Measurements from ENCODE around the gene DLST.

The DLST gene

DNA sequence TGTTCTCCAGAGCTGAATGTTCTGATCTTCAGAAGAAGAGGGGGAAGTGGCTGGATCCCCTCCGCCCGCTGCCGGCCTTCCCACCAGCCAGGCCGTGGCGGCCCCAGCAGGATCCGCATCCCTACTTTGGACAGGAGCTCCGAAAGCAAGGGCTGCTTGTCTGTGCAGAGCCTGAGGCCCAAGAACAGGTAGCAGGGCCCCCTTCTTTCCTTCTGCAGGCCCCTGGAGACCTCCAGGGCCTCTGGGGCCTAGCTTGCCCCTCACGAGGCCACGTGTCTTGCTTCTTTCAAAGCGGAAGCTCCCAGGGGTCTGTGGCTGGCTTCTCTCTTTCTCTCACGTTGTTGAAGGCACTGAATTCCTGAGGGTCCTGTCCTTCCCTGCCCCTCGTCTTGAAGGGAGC is 60.5 kb downstream of the DLST start:
- DNase-seq = no peak

DNA sequence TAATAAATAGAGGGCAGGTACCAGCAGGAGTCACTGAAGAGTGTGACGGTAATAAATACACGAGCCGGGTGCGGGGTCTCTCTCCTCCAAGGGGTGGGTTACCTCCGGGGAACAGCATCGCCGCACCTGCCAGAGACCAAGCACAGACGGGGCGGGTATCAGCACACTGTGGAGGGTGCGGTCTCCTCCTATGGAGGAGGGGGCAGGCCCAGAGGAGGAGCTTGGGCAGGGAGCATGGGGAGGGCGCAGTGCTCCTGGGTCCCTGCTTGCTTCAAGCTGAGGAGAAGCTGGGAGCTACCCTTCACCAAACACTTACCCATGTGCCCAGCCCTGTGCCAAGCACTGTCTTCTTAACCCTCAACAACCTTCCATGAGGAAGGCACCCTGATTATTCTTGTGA is 60.9 kb downstream of the DLST start:
- peak in 1 of 5 donors; percentile 13 for DNase-seq

DNA sequence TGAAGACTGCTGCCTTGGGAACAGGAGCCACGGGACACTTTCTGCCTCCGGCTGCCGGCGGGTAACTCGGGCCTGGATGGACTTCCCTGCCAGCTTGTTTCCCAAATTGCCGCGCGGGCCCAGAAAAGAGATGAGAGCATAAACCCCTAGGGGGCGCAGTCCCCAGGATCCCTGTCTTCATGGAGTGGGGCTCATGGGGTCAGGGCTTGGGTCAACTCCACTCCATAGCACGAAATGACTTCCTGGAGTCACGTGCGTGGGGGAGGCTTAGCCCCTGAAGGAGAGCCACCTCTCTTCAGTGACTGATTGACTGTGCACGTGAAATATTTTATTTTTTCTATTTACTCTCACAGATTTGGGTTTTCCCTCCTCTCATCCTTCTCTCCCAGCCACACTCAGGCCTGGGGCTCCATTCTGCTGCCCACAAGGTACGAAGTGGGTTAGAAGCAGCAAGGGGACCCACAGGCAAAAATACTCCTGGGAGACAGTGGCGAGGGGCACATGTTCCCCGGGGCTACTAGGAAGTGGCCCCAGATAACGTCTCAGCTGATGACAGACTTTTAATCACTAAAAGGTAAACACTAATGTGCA is 63.6 kb downstream of the DLST start:
- DNase-seq = no peak

DNA sequence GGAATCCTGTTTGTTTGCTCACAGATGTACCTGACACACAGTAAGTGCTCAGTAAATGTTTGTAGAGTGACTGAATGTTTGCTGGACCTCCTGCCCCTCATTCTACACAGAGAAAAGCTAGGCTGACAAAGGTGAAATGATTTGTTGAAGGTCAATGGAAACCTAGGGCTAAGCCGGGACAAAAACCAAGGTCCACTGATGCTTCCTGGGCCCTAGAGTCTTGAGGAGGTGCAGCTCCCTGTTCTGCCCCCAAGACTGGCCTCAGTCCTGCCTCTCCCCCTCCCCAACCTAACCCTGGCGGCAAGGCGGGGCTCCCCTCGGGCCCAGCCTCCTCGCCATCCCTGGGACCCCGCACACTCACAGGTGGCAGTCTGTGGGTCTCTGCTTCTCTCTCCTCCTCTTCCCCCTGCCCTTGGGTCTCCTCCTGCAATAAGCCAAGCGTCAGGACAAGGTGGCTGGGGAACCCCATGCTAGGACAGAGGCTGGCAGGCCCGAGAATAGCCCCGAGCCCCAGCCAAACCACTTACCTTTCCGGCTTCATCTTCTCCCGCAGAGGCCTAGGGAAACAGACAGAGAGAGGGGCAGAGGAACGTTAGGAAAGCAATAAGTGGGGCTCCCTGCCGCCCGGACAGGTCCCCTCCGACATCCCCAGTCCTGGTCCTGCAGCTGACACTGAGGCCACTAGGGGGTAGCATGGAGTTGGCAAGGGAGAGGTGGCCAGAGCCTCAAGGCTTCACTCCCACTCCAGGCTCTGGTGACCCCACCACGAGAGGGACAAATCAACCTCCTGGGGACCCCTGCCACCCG is 64.3 kb downstream of the DLST start:
- peak; percentile 47 to 67 (median 57) for DNase-seq

DNA sequence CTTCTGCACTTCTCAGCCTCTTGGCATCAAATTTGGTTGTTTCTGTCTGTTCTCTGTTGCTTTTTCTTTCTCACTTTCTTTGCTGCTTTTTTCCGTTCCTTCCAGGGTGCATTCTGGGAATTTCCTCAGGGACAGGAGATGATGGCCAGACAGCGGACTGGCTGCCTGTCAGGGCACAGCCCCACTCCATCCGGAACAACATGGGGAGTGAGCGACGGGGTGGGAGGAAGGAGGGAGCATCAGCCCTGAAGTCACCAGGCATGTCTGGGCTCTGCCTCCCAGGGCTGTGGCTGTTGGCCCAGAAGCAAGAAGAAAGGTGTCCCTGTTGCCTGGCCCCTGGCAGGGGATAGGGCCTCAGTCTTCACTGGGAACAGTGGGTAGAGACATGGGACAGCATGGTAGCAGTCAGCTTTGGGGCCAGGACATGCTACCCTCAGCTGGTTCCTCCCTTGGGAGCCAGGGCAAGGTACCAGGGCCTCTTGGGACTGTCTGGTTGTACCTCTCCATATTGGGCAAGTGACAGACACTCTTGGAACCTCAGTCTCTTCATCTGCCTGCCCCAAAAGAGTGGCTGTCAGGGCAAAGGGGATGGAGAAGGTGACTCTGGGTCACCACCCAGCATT is 65.1 kb downstream of the DLST start:
- no peak for DNase-seq

DNA sequence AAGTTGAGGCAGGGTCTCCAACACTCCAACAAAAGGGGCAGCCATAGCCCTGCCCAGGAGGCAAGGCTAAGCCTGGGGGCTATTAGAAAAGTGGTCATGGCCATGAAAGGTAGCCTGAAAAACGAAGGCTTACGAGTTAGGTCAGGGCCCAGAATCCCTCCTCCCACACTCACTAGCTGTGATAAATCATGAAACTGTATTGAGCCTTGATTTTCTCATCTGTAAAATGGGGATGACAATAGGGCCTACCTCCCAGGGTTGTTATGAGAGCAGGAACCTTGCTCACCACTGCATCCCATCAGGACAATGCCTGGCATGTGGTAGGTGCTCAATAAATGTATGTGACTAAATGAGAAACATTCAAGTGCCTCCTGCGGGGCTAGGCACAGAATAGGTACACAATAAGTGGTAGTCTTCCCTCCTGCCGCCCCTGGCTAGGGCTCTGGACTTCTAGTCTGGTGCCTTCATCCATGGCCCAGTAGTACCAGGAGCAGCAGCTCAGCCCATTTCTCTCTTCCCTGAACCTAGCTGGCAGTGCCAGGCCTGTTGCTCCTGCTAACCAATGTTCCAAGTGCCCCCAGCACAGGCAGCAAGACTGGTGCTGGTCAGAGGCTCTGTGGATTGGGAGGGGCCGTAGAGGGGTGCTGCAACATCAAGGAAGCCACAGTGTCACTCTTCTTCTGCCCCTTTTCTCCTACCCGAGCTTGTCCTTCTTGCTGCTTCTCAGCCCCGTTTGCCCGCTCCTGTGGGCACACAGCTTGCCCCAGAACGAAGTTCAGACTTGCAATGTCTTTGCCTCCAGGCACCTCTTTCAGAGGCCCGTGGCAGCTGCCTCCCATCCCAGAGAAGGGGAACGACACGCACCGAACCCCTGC is 65.9 kb downstream of the DLST start:
- no peak for DNase-seq

DNA sequence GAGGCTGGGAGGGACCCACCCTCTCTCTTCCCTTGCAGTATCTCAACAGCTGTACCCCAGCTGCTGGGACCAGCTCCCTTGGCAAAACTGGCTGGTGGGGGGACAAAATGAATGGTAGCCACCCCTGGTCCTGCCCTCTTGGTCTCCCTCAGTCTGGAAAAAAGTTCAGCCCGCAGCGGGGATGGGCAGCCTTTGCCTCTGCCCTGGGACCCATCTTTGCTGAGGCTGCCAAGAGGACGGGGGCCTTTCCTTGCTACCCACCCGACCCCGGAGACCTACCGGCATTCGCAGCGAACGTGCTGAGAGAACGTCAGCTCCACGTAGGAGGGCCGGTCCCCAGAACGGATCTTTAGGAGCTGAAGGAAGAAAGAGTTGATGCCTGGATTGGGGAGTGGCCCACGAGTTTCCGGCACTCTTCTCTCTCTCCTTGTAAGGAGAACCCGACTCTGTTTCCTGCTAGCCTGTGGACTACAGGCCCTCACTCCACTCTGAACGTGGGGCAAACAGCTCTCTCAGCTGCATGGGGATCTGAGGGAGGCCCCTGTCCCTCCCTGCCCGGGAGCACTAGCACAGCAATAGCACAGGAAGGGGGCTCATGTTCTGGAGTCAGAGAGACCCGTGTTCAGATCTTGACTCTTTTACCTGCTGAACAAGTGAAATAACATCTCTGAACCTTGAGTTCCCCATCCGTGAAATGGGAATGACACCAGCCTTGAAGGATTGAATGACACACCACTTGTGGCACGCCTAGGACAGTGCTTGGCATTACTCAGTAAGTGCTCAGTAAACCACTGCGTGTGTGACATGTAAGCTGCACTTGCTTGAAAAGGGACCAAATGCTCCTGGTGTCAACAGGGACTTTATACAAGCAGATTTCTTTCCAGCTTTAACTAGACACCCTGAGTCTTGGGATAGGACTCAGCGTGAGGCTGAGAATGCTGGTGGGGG is 66.8 kb downstream of the DLST start:
- DNase-seq = no peak

DNA sequence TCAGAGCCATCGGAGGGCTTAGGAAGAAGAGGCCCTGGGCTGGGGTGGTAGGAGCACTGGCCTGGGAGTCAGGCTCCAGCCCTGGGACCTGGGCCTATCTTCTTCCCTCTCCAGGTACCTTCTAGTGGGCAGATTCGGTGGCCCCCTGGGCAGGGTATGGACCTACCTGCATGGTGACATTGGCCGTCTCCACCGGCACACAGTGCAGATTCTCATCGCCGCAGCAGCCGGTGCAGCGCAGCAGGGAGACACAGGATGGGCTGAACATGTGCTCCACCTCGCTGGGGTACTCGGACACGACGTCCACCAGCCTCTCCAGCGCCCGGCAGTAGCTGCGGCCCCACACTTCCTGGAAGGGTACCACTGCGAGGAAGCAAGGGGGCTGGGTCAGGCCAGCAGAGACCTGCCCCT is 67.5 kb downstream of the DLST start:
- no peak for DNase-seq

DNA sequence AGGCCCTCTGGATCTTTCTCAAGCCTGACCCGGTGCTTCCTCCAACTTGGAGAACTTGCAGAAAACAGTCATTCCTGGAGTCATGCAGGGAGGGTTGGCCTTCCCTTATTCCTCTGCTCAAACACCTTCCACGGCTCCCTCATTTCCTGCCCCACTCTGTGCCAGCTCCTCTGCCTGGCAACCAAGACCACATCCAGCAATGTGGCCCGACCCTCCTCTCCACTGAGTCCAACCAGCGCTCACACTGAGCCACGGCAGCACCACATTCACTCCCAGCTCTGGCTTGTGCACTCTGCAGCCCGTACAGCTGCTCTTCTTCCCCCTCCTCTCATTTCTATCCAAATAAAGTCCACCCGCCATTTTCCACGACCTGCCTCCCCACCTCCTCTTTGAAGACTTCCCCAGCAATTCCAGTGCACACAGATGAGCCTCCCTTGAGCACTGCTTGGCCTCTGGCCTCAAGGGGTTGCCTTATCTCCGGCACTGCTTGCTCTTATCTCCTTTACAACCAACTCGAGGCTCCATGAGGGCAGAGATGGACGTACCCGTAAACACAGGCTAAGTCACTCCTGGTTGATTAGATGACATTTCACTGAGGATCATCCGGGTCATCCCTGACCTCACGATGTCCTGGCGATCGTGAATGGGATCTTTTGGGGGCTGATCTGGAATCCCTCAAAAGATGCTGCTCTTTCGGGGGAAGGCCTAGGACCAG is 68.3 kb downstream of the DLST start:
- DNase-seq = no peak

DNA sequence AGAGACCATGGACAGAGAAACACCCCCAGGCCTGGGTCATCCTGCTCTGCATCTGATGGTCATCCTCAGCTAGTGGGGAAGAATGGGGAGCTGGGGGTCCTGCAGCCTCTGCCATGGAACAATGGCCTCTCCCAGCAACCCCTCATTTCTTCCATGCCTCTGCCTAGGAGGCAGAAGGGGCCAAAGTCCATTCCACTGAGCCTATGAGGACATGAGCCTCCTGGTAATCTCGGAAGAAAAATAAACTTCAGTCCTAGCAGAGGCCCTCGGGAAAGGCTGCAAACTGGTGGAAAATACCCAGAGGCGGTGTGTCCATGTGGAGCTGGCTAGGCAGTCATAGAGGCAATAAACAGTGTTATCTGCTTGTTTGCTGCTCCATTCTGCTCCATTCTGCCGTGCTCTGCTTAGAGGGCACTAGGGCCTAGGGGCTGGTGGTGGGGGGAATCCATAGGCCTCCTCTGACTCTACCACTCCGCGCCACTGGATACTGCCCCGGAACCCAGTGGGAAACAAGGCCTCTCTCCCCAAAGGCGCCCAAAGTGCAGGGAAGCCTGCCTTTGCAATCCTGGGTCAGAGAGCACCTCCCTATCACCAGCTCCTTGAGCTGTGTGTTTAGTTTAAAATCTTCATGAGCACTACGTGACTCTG is 69.2 kb downstream of the DLST start:
- no peak for DNase-seq

DNA sequence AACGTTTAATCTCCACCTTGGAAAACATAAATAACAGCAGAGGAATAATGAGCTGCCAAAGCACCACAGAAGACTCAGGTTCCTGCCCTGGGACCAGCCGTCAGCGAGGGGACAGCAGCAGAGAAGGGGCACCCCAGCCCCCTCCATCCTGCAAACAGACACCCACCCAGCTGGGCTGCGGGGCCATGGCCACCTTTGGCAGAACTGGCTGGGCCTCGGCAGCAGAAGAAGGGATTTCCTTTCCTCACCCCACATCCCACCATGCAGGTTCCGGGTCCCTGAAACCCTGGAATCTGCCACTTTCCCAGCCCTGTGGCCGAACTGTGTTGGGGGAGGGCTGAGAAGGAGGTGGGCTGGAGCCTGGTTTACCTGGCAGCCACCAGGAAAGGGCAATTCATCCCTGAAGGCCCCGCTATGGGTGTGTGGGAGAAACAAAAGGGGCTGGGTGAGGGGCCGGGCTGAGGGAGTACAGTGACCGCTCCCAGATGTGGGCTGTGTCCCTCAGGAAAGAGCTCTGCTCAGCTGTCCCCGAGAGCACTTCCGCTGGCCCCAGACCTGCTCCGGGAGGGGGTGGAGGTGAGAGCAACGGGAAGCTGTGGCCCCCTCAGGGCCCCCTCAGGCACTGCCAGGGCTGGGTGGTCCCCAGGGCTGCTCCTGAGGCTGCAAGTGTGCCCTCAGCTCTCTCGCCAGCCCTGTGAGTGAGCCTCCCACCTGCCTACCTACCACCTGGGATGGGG is 69.9 kb downstream of the DLST start:
- DNase-seq = no peak

DNA sequence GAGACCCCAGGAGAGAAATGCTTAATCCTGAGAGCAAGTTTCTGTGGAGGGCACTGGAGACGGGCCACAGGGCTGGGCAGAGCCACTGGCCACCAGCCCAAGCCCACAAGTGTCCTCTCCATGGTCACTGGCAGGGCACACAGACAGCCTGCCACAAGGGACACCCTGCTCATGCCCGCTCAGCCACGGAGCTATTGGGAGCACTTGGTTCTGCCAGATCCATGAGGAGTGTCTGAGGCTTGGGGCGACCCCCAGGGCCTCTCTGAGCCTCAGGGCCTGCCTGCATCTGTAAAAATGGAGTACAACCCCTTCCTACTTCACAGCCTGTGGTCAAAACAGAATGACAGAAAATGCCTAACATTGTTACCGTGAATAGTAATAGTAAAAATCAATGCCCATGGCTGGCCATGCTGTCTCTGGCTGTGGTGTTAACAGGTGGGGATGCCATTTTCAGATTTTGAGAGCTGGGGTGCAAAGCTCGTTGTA is 70.5 kb downstream of the DLST start:
- DNase-seq = no peak

DNA sequence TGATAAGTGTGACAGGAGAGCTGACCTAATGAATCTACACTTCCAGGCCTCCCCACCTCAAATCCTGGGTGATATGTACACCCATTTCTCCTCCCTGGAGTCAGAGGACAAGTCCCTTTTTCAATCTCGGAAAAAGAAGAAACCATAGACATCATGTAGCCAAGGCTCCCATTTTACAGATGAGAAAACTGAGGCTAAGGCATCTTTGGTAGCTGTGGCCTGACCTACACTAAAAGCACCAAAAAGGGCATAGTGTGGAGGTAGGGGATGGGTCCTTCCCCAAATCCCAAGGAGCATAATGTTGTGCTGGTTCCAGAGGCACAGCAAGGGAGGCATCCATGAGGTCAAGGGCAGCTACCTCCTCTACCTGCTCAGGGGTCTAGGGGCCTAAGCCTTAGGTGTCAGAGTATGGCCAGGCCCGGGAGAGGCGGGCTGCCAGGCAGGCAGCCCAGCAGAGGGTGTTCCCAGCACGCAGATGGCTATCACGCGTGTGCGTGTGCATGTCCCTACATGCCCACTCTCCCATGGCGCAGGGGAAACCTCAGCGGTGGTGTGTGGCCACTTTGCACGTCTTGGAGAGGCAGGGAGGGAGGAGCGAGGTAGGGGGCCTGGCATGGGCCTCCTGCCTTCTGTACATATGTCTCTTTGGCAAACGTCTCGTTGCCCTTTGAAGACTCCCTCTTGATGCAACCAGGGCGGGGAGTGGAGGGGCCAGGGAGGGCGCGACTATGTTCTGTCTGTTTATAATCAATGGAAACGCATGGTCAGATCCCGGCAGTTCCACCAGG is 71.2 kb downstream of the DLST start:
- DNase-seq = no peak
